Upper lobe of right lung (tissue), 1 donor: ENCODE data around the gene GVQW3. TPM values are rescaled to one million over a fixed set of nuclear protein-coding genes. Genes with fewer than 3 reads are reported as not detected.

Experiments used
- ATAC-seq: fragments of 200-7000 bp; cut with Tn5 transposase; one replicate; pipeline ENCODE4 v1.9.1; 2020; ENCODE audit warnings: mild to moderate bottlenecking, moderate library complexity
- DNase-seq: peaks from one replicate; pipeline ENCODE4 v3.0.0-alpha.2; 2020
- H3K27ac ChIP-seq: fragments of 200-600 bp; one replicate; pipeline ENCODE4 v1.8.0; 2022
- H3K27me3 ChIP-seq: fragments of 200-600 bp; one replicate; pipeline ENCODE4 v1.8.0; 2022; ENCODE audit warnings: mild to moderate bottlenecking
- H3K36me3 ChIP-seq: fragments of 200-600 bp; one replicate; pipeline ENCODE4 v1.8.0; 2022
- H3K4me1 ChIP-seq: fragments of 200-600 bp; one replicate; pipeline ENCODE4 v1.8.0; 2022
- H3K4me3 ChIP-seq: fragments of 200-600 bp; one replicate; pipeline ENCODE4 v1.8.0; 2022; ENCODE audit warnings: mild to moderate bottlenecking
- H3K9me3 ChIP-seq: fragments of 200-600 bp; one replicate; pipeline ENCODE4 v1.8.0; 2022
- intact Hi-C: fragments of 100-400 bp; cut with DNase I; formaldehyde crosslinking; loops from one replicate; pipeline ENCODE4 v1.11.0; 2022
- long read RNA-seq: library from polyadenylated mRNA; unstranded; transcript quantifications from one replicate; pipeline ENCODE4 v2.0.0, GENCODE V29; 2021
- total RNA-seq: library from RNA; stranded (reverse); fragmentation: NEBNext Ultra II Directional; extraction: Animal tissue kit (Norgen Biotek cat#: 25700); gene quantifications from one replicate; pipeline ENCODE4 v1.2.1, GENCODE V29; 2021
- TF ChIP-seq, protein P1 (sequence below): fragments of 200-600 bp; IDR thresholded peaks from one replicate; pipeline ENCODE4 v1.8.0; 2022; ENCODE audit warnings: antibody characterized with exemption
- donor health status: DM: no; HTN: yes; CAD: no; lungs with severe emphysema.

Gene GVQW3
- total RNA-seq = 2.0 TPM
- long read RNA-seq = 0 reads

DNA sequence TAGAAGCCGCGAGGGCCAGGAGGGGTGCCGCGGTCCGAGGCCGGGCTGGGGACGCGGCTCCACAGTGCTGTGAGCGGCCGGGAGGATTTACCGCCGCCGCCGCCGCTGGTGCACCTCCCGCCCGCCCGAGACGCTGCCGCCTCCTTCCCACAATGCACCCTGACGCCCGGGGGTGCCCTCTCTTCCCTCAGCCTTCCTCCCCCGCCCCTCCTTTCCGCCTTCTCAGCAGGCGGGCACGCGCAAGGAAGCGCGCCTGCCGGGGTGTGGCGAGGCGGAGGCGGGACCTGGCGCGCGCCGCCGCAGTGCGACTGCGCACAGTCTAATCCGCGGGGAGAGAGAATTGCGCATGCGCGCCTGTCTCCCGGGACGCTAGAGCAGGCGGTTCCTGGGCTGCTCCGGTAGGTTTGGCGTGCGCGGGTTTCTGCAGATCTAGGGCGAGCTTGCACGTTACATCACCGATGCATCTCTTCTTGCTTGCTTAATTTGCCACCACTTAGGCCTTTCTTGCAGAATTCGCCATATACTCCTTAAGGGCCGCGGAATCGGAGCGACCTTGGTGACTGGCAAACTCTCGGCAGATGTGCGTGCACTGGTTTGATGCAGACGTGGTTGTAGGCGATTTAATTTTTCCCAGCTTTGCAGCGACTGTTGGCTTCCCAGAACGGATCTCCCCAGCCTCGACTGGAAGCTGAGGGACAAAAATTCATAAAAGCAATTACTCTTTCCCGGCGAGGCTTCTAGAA is at the start of gene GVQW3, which contains the start of gene THAP12:
GVQW3 (plus strand) TSS at position 347 of the 743 bp plus-strand sequence. CDS start 506 bp downstream, outside the sequence.
THAP12 (minus strand) TSS at position 156 of the 743 bp plus-strand sequence. CDS start 296 bp downstream, outside the sequence.
- DNase-seq (peak; percentile 99), ATAC-seq (peak; percentile 99)
- Histone ChIP-seq H3K36me3 (no peaks in the 10 kb centered on the region), H3K27ac (peak within 1 kb of the TSS; percentile 84), H3K4me1 (peaks cover 30% of the 10 kb centered on the region), H3K4me3 (peak within 1 kb of the TSS; percentile 92), H3K27me3 (no peaks in the 10 kb centered on the region), H3K9me3 (no peaks in the 10 kb centered on the region)
- TF ChIP-seq, protein P1, sequence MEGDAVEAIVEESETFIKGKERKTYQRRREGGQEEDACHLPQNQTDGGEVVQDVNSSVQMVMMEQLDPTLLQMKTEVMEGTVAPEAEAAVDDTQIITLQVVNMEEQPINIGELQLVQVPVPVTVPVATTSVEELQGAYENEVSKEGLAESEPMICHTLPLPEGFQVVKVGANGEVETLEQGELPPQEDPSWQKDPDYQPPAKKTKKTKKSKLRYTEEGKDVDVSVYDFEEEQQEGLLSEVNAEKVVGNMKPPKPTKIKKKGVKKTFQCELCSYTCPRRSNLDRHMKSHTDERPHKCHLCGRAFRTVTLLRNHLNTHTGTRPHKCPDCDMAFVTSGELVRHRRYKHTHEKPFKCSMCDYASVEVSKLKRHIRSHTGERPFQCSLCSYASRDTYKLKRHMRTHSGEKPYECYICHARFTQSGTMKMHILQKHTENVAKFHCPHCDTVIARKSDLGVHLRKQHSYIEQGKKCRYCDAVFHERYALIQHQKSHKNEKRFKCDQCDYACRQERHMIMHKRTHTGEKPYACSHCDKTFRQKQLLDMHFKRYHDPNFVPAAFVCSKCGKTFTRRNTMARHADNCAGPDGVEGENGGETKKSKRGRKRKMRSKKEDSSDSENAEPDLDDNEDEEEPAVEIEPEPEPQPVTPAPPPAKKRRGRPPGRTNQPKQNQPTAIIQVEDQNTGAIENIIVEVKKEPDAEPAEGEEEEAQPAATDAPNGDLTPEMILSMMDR = peak; percentile 37
- intact Hi-C loops = no loop called here

DNA sequence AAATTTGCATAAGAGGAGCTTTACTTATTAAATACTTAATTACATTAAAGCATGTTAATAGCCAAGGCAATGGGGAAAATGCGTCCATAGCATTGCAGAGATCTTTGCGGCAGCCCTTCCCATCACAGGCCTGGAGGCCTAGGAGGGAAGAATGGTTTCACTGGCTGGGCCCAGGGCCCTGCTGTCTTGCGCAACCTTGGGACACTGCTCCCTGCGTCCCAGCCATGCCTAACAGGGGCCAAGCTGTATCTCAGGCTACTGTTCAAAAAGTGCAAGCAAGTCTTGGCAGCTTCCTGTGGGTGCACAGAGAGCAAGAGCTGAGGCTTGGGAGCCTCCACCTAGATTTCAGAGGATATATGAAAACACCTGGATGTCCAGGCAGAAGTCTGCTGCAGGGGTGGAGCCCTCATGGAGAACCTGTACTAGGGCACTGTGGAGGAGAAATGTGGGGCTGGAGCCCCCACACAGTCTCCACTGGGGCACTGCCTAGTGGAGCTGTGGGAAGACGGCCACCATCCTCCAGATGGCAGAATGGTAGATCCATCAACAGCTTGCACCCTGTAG is 46.2 kb upstream of the GVQW3 start:
- peaks cover 4% of the 10 kb centered on the region for H3K4me1 ChIP-seq
- intact Hi-C loops = no loop called here
- H3K27me3 ChIP-seq = no peaks in the 10 kb centered on the region
- TF ChIP-seq, protein P1 = no peak
- H3K9me3 ChIP-seq = peaks cover 7% of the 10 kb centered on the region
- no peak overlapping the region for H3K27ac ChIP-seq
- DNase-seq = no peak
- no peak for ATAC-seq
- no peak overlapping the region for H3K4me3 ChIP-seq
- H3K36me3 ChIP-seq = no peaks in the 10 kb centered on the region

DNA sequence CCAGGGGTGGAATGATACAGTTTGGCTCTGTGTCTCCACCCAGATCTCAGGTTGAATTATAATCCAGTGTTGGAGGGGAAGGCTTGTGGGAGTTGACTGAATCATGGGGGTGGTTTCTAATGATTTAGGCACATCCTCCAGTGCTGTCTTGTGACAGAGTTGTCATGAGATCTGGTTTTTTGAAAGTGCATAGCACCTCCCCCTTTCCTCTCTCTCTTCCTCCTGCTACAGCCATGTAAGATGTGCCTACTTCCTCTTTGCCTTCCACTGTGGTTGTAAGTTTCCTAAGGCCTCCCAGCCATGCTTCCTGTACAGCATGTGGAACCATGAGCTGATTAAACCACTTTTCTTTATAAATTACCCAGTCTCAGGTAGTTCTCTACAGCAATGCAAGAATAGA is 45.3 kb upstream of the GVQW3 start:
- Histone ChIP-seq H3K4me3 (no peak overlapping the region), H3K36me3 (no peaks in the 10 kb centered on the region), H3K4me1 (no peaks in the 10 kb centered on the region), H3K9me3 (peaks cover 7% of the 10 kb centered on the region), H3K27me3 (no peaks in the 10 kb centered on the region), H3K27ac (no peak overlapping the region)
- DNase-seq (no peak), ATAC-seq (peak; percentile 85)
- intact Hi-C loops = no loop called here
- TF ChIP-seq, protein P1 = no peak

GRCh38 chr11:76336597-76336996 is 44.5 kb upstream of the GVQW3 start:
- TF ChIP-seq, protein P1 = no peak
- Histone ChIP-seq H3K36me3 (no peaks in the 10 kb centered on the region), H3K27me3 (no peaks in the 10 kb centered on the region), H3K27ac (no peak overlapping the region), H3K4me3 (no peak overlapping the region), H3K9me3 (peaks cover 7% of the 10 kb centered on the region), H3K4me1 (no peaks in the 10 kb centered on the region)
- intact Hi-C loops = no loop called here
- peak; percentile 34 for ATAC-seq
- DNase-seq = no peak

DNA sequence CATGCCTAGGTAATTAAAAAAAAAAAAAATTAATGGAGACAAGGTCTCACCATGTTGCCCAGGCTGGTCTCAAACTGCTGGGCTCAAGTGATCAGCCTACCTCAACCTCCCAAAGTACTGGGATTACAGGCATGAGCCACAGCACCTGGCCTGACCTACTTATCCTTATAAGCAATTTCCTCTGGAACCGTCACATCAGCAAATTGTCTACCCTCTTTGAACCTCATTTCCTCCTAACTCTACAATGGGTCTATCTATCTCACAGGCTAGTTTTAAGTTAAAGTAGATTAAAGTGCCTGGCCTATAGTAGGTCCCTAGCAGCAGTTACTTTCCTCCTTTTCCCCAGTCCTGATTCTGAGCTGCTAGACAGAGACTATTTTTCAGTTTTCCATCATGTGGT is 43.7 kb upstream of the GVQW3 start:
- Histone ChIP-seq H3K36me3 (no peaks in the 10 kb centered on the region), H3K27ac (no peak overlapping the region), H3K9me3 (peaks cover 7% of the 10 kb centered on the region), H3K4me3 (no peak overlapping the region), H3K4me1 (no peaks in the 10 kb centered on the region), H3K27me3 (no peaks in the 10 kb centered on the region)
- intact Hi-C loops = no loop called here
- ATAC-seq = no peak
- no peak for DNase-seq
- TF ChIP-seq, protein P1 = no peak
